Endometrial microvascular endothelial cells (primary cell): Measurements from ENCODE around the gene ITFG1. TPM values are rescaled to one million over a fixed set of nuclear protein-coding genes. Genes with fewer than 3 reads are reported as not detected.

Source experiments
- in situ Hi-C: cut with HindIII; loops from 2 replicates; pipeline ENCODE4 v1.10.0; 2017; ENCODE audit warnings: low sequenced_read_pairs, low pct_unique_long_range_greater_than_20kb; ENCODE audit errors: inconsistent ontology term
- total RNA-seq: library from RNA; depleted of rRNA; stranded (reverse); fragments of >200 nt; gene quantifications from one replicate; pipeline ENCODE4 v1.2.3, GENCODE V29; 2015; ENCODE audit errors: inconsistent ontology term

Gene ITFG1
- total RNA-seq: 44.6 TPM

GRCh38 chr16:47460711-47461597, at the start of gene ITFG1, which contains the start of gene PHKB:
Gene ITFG1, minus strand, starts transcription at chr16:47461063. Its CDS starts 18 bp downstream, at chr16:47461045.
Gene PHKB, plus strand, starts transcription at chr16:47461331. Its CDS starts 20 bp downstream, at chr16:47461351.
- in situ Hi-C loops: no loop called here

- in situ Hi-C loops: no loop called here
Measured at GRCh38 chr16:47507701-47508100, 46.8 kb upstream of the ITFG1 start.

GRCh38 chr16:47506800-47507199, 45.9 kb upstream of the ITFG1 start:
- in situ Hi-C loops: no loop called here

GRCh38 chr16:47504599-47504998, 43.7 kb upstream of the ITFG1 start:
- in situ Hi-C loops: no loop called here

DNA sequence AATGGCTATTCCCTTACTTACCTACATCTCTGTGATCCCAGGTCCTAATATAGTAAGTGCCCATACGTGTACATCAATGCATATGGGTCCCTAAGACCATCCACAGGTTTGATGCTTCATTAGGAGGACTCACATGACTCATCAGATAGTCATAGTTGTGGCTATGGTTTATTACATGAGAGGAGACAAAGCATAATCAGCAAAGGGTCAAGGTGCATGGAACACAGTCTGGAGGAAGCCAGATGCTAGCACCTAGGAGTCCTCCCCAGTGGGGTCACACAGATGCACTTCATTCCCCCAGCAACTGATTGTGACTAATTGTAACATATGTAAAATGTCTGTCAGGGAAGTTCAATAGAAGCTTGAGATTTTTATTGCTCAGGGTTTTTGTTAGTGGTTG, 43.1 kb upstream of the ITFG1 start:
- in situ Hi-C loops: no loop called here

- in situ Hi-C loops: no loop called here
Measured at GRCh38 chr16:47499700-47500264, 38.9 kb upstream of the ITFG1 start.

DNA sequence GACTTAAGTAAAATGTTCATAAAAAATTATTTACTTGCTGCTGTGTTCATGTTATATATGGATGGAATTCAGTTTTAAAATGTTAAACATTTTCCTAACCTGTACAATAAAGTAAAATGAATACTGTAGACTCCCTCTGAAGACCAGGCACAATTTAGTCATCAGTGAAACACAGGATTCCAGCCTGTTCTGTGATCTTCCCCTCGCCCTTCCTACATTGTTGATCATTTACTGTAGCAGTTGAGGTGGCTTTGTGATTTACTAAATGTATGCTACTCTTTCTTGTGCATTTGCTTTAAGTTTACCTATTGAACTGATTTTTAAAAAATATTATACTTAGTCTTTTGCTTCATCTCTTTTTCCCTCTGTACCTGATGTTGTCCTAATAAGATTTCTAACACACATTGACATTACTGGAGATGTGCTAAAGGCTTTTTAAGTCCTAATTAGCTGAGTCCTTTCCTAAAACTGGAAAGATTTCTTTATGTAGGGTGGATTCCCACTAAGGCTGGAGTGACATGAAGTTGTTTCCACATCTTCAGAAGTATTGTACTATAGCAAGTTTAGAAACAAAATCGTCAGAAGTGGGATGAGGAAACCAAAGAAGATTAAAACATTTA, 38.3 kb upstream of the ITFG1 start:
- in situ Hi-C loops: no loop called here

DNA sequence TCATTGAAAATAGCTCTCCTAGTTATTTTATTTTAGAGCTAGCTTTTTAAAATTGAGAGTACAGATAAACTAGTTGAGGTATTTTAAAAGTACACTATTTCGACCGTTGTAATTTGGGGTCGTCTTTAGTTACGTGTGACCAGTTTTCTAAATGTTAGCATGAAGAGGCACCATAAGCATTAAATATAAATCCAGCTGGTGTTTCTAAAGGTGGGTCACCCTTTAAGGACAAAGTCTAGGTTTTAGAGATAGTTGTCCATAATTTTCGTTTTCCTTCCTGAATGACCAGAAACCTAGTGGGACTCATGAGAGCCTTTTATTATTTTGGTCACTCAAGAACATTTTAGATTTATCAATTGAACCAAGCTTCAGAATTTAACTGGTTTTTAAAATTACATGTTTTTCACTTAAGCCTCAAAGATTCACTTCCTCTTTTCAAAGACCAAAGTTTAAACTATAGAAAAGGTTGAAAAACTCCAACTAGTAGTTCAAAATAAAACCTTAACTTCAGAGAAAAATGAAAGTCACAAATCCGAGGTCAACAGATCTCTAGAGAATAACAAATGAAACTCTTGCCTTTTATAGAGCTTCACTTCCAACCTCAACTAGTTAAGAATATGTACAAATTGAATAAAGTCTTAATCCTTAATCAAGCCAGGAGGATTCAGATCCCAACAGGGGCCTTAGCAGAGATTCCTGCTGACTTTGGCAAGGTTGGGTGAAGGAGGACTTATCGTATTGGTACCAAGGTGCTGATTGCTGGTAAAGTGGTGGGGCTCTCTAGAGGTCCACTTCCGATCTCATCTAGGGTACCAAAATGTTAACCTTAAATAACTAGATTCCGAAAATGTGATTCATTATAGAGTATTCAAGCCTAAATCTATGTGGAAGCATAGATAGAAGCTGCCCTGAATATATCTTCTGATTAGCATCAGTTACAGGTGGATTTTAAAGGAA, 32.8 kb upstream of the ITFG1 start:
- in situ Hi-C loops: no loop called here

DNA sequence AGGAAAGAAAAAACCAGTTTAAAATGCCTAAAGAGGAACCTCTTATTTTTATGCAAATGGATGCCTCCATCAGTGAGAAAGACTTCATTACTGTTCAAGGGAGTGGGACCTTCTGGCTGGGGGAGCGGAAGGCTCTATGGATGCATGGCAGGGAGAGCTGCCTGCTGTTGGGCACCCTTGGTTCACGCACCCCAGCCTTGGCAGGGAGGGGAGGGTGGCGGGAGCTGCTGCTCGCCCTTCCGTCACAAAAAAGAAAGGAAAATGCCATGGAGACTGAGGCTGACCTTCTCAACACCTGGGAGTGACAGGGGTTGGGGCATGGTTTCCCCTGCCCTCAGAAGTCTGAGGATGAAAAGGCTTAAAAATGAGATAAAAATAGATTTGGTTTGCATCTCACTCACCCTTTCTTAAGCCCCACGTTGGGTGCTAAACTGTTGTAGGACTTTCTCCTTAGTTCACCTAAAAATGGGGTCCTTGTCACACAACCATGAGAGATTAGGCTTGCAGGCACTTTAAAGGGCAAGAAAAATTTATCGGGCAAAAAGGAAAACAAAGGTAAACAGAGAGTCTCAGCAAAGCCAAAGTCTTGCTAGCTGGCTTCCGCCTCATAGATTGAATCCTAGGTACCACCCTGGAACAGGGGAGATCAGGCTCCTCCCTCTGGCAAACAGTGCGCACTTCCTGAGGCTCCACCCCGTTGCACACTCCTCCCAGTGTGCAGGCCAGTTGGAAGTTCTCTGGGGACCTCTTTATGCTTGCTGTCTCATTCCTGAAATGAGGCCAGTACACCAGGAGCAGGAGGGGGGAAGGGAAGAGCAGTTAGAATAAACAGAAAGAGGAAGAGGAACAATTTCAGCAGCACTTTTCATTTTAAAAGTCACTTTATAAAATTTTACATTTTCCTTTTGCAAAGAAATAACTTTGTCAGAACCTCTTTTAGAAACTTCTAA, 31.8 kb upstream of the ITFG1 start:
- in situ Hi-C loops: no loop called here

DNA sequence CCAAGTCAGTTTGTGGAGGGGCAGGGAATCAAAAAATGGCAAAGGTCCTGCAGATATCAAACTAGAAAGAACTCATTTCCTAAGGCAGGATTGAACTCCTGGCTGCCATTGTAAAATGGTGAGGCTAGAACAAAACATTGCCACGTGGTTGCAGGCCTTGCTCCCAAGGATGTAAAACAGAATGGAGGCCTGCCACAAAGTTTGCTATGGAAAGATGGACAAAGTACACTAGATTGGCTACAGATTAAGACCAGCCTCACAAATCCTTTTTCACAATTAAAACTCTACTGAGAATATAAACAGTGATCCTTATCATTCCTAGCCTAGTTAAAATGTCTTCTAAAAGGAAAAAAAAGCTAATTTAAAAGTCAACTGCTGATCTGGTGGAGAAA, 31.2 kb upstream of the ITFG1 start:
- in situ Hi-C loops: no loop called here

- in situ Hi-C loops: no loop called here
Measured at GRCh38 chr16:47490471-47490870, 29.6 kb upstream of the ITFG1 start.

GRCh38 chr16:47488051-47488450, 27.2 kb upstream of the ITFG1 start:
- in situ Hi-C loops: no loop called here

GRCh38 chr16:47486856-47487255, 26.0 kb upstream of the ITFG1 start:
- in situ Hi-C loops: no loop called here

DNA sequence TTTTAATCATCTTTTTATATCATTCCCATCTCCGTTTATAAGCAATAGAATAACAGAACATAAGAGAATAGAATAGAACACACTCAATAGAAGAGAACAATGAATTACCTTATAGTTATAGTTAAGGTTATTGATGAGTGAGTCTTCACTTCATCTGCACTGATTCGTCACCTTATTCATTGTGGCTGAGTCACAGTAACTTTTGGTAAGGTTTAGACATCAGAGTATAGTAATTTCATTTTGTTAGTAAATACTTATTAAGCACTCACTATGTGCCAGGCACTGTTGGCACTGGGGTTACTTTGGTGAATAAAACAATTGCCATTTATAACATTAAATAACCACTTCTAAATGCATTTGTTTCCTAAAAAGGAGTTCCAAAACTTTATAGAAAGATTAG, 22.8 kb upstream of the ITFG1 start:
- in situ Hi-C loops: no loop called here

- in situ Hi-C loops: no loop called here
Measured at GRCh38 chr16:47481698-47482374, 21.0 kb upstream of the ITFG1 start.

- in situ Hi-C loops: no loop called here
Measured at GRCh38 chr16:47480410-47480809, 19.5 kb upstream of the ITFG1 start.

GRCh38 chr16:47477679-47478078, 16.8 kb upstream of the ITFG1 start:
- in situ Hi-C loops: no loop called here
